ENCODE measurements around the gene SETX.

Gene SETX

GRCh38 chr9:132295181-132295580 is 59.6 kb downstream of the SETX start:
- no peak overlapping the region for H3K27ac ChIP-seq

GRCh38 chr9:132293145-132293721 is 61.6 kb downstream of the SETX start:
- no peak overlapping the region for H3K27ac ChIP-seq
- no peak for DNase-seq (ENCODE audit: low read depth, low spot score)

More at GRCh38 chr9:132295181-132295580, 59.6 kb downstream of the SETX start:
- no peak for DNase-seq (ENCODE audit: low read depth, low spot score)

GRCh38 chr9:132288966-132289365 is 65.8 kb downstream of the SETX start:
- H3K27ac ChIP-seq, result no peak overlapping the region
- DNase-seq (ENCODE audit: low read depth, low spot score), result no peak

GRCh38 chr9:132288361-132288760 is 66.4 kb downstream of the SETX start:
- no peak overlapping the region for H3K27ac ChIP-seq
- no peak for DNase-seq (ENCODE audit: low read depth, low spot score)

GRCh38 chr9:132287256-132287760 is 67.5 kb downstream of the SETX start:
- H3K27ac ChIP-seq, result no peak overlapping the region
- no peak for DNase-seq (ENCODE audit: low read depth, low spot score)

- H3K27ac ChIP-seq, result no peak overlapping the region
- no peak for DNase-seq (ENCODE audit: low read depth, low spot score)
Observed at GRCh38 chr9:132283863-132284262, 70.9 kb downstream of the SETX start.

GRCh38 chr9:132283165-132283564 is 71.6 kb downstream of the SETX start:
- no peak overlapping the region for H3K27ac ChIP-seq
- no peak for DNase-seq (ENCODE audit: low read depth, low spot score)

GRCh38 chr9:132274861-132275260 is 79.9 kb downstream of the SETX start:
- no peak for DNase-seq (ENCODE audit: low read depth, low spot score)
- H3K27ac ChIP-seq, result no peak overlapping the region

- peak; percentile 81 for DNase-seq (ENCODE audit: low read depth, low spot score)
- H3K27ac ChIP-seq, result peak overlapping the region; percentile 83
Observed at GRCh38 chr9:132269704-132270516, 84.9 kb downstream of the SETX start.

- peak overlapping the region; percentile 83 for H3K27ac ChIP-seq
- no peak for DNase-seq (ENCODE audit: low read depth, low spot score)
Observed at GRCh38 chr9:132268725-132269352, 85.9 kb downstream of the SETX start.

- no peak for DNase-seq (ENCODE audit: low read depth, low spot score)
- no peak overlapping the region for H3K27ac ChIP-seq
Observed at GRCh38 chr9:132267660-132268059, 87.1 kb downstream of the SETX start.

GRCh38 chr9:132266017-132266416 is 88.8 kb downstream of the SETX start:
- no peak for DNase-seq (ENCODE audit: low read depth, low spot score)
- H3K27ac ChIP-seq, result no peak overlapping the region

- no peak for DNase-seq (ENCODE audit: low read depth, low spot score)
Observed at GRCh38 chr9:132260846-132261245, 93.9 kb downstream of the SETX start.

GRCh38 chr9:132250324-132251262 is 104.2 kb downstream of the SETX start:
- DNase-seq (ENCODE audit: low read depth, low spot score), result no peak
- H3K27ac ChIP-seq, result no peak overlapping the region

More at GRCh38 chr9:132260846-132261245, 93.9 kb downstream of the SETX start:
- no peak overlapping the region for H3K27ac ChIP-seq

GRCh38 chr9:132249690-132250089 is 105.1 kb downstream of the SETX start:
- H3K27ac ChIP-seq, result no peak overlapping the region
- DNase-seq (ENCODE audit: low read depth, low spot score), result no peak

- DNase-seq (ENCODE audit: low read depth, low spot score), result no peak
Observed at GRCh38 chr9:132249123-132249522, 105.7 kb downstream of the SETX start.

GRCh38 chr9:132247942-132248341 is 106.8 kb downstream of the SETX start:
- no peak overlapping the region for H3K27ac ChIP-seq
- no peak for DNase-seq (ENCODE audit: low read depth, low spot score)

More at GRCh38 chr9:132249123-132249522, 105.7 kb downstream of the SETX start:
- no peak overlapping the region for H3K27ac ChIP-seq

GRCh38 chr9:132245465-132245864 is 109.3 kb downstream of the SETX start:
- no peak overlapping the region for H3K27ac ChIP-seq
- DNase-seq (ENCODE audit: low read depth, low spot score), result no peak

GRCh38 chr9:132244582-132245455 is 110.0 kb downstream of the SETX start:
- no peak overlapping the region for H3K27ac ChIP-seq
- no peak for DNase-seq (ENCODE audit: low read depth, low spot score)

Data from epithelial cell of prostate (primary cell).